IMR-90 (cell line): ENCODE results near the gene KRTAP5-6. TPM values are rescaled to one million over a fixed set of nuclear protein-coding genes. Genes with fewer than 3 reads are reported as not detected.

ENCODE experiments used
- ATAC-seq: fragments of 200-7000 bp; cut with Tn5 transposase; 2 replicates; pipeline ENCODE4 v1.9.1; 2020; ENCODE audit warnings: low read depth, mild to moderate bottlenecking, moderate library complexity
- BruUV-seq: library from RNA; stranded (reverse); fragments of 400-500 nt; replicated peaks from 2 replicates; lab custom pipeline; 2021; lab: Mats Ljungman, UMichigan
- CTCF ChIA-PET: fragments of 300-600 bp; formaldehyde crosslinking; extraction: SDS; loops from one replicate; lab custom pipeline; 2021; ENCODE audit warnings: antibody characterized with exemption; lab: Yijun Ruan, JAX
- POLR2A ChIA-PET: fragments of 300-600 bp; sonication (Branson Sonifier 250); formaldehyde crosslinking; loops from one replicate; lab custom pipeline; 2022; ENCODE audit warnings: antibody characterized with exemption; ENCODE audit not compliant: unreplicated experiment; lab: Charles Lee
- DNase-seq: peaks from one replicate; pipeline ENCODE4 v3.0.0; 2013
- H2AFZ ChIP-seq: replicated peaks from 2 replicates; pipeline ENCODE3; 2013; ENCODE audit warnings: low read length, mild to moderate bottlenecking; ENCODE audit not compliant: poor library complexity
- H2AK5ac ChIP-seq: 2 replicates; pipeline ENCODE4 v1.6.1; 2013; ENCODE audit warnings: low read depth, low read length, inconsistent platforms
- H2AK9ac ChIP-seq: replicated peaks from 2 replicates; pipeline ENCODE3; 2013; ENCODE audit warnings: mild to moderate bottlenecking, low read depth, low read length, moderate library complexity; ENCODE audit not compliant: poor library complexity
- H2BK120ac ChIP-seq: 2 replicates; pipeline ENCODE4 v1.6.1; 2013; ENCODE audit warnings: low read depth, low read length, inconsistent platforms
- H2BK15ac ChIP-seq: 3 replicates; pipeline ENCODE4 v1.6.1; 2013; ENCODE audit warnings: low read depth, low read length, inconsistent platforms
- H2BK20ac ChIP-seq: 2 replicates; pipeline ENCODE4 v1.6.1; 2013; ENCODE audit warnings: low read depth, mild to moderate bottlenecking, inconsistent platforms, low read length, moderate library complexity
- H2BK5ac ChIP-seq: 2 replicates; pipeline ENCODE4 v1.6.1; 2013; ENCODE audit warnings: mild to moderate bottlenecking, low read depth, low read length, inconsistent platforms; ENCODE audit not compliant: poor library complexity, severe bottlenecking
- H3K14ac ChIP-seq: replicated peaks from 2 replicates; pipeline ENCODE4 v1.6.1; 2013; ENCODE audit warnings: low read depth, low read length, inconsistent platforms
- H3K18ac ChIP-seq: 2 replicates; pipeline ENCODE4 v1.6.1; 2013; ENCODE audit warnings: low read depth, low read length, control low read depth
- H3K23ac ChIP-seq: 2 replicates; pipeline ENCODE4 v1.6.1; 2013; ENCODE audit warnings: low read depth, low read length, inconsistent platforms
- H3K27ac ChIP-seq: 2 replicates; pipeline ENCODE4 v1.5.1; 2013; ENCODE audit warnings: mild to moderate bottlenecking, control low read depth, low read length; ENCODE audit not compliant: insufficient read depth
- H3K27me3 ChIP-seq: 2 replicates; pipeline ENCODE4 v1.6.1; 2013; ENCODE audit warnings: low read length; ENCODE audit not compliant: control insufficient read depth, insufficient read depth
- H3K36me3 ChIP-seq: 2 replicates; pipeline ENCODE4 v1.6.1; 2013; ENCODE audit warnings: low read length, mixed read lengths; ENCODE audit not compliant: control insufficient read depth, insufficient read depth
- H3K4ac ChIP-seq: 2 replicates; pipeline ENCODE4 v1.6.1; 2013; ENCODE audit warnings: low read depth, low read length, inconsistent platforms
- H3K4me1 ChIP-seq: 2 replicates; pipeline ENCODE4 v1.6.1; 2013; ENCODE audit warnings: low read length, mixed read lengths; ENCODE audit not compliant: control insufficient read depth, insufficient read depth
- H3K4me2 ChIP-seq: 2 replicates; pipeline ENCODE4 v1.6.1; 2013; ENCODE audit warnings: low read depth, mild to moderate bottlenecking, control low read depth, low read length, moderate library complexity
- H3K4me3 ChIP-seq: 2 replicates; pipeline ENCODE4 v1.5.1; 2013; ENCODE audit warnings: low read depth, mild to moderate bottlenecking, control low read depth, low read length, moderate library complexity; ENCODE audit not compliant: insufficient read depth
- H3K56ac ChIP-seq: 2 replicates; pipeline ENCODE4 v1.6.1; 2013; ENCODE audit warnings: low read length, inconsistent platforms; ENCODE audit not compliant: insufficient read depth; ENCODE audit errors: extremely low read depth
- H3K79me1 ChIP-seq, 2 experiments: 2 replicates each; pipeline ENCODE4 v1.6.1; 2013; ENCODE audit warnings: low read length in 2 of 2, inconsistent platforms in 1 of 2, low read depth in 1 of 2
- H3K9ac ChIP-seq: 2 replicates; pipeline ENCODE4 v1.6.1; 2013; ENCODE audit warnings: low read depth, low read length, control low read depth
- H3K9me1 ChIP-seq: 2 replicates; pipeline ENCODE4 v1.6.1; 2013; ENCODE audit warnings: low read length, inconsistent platforms; ENCODE audit not compliant: insufficient read depth
- H3K9me3 ChIP-seq: 2 replicates; pipeline ENCODE4 v1.6.1; 2013; ENCODE audit warnings: low read length; ENCODE audit not compliant: control insufficient read depth, insufficient read depth
- H4K20me1 ChIP-seq: 2 replicates; pipeline ENCODE4 v1.6.1; 2013; ENCODE audit warnings: low read length, inconsistent platforms; ENCODE audit not compliant: insufficient read depth
- H4K5ac ChIP-seq: 2 replicates; pipeline ENCODE4 v1.6.1; 2013; ENCODE audit warnings: mild to moderate bottlenecking, low read depth, low read length, control low read depth
- H4K8ac ChIP-seq, 2 experiments: 2 replicates each; pipeline ENCODE4 v1.6.1; 2013; ENCODE audit warnings: low read depth in 2 of 2, low read length in 2 of 2, control low read depth in 1 of 2, inconsistent platforms in 1 of 2
- H4K91ac ChIP-seq: 2 replicates; pipeline ENCODE4 v1.6.1; 2013; ENCODE audit warnings: low read depth, low read length, inconsistent platforms; ENCODE audit not compliant: insufficient read depth
- BHLHE40 ChIP-seq: fragments of 150-350 bp; IDR thresholded peaks from 2 replicates; pipeline ENCODE4 v1.6.1; 2016; ENCODE audit warnings: mild to moderate bottlenecking, low read depth, low read length
- FOS ChIP-seq: fragments of 150-350 bp; IDR thresholded peaks from 2 replicates; pipeline ENCODE4 v1.6.1; 2016; ENCODE audit warnings: low read depth, low read length
- MAZ ChIP-seq: IDR thresholded peaks from 2 replicates; pipeline ENCODE4 v1.6.1; 2012; ENCODE audit warnings: low read depth, mild to moderate bottlenecking, low read length, improper control_type of control experiment, moderate library complexity, borderline replicate concordance
- RAD21 ChIP-seq: IDR thresholded peaks from 2 replicates; pipeline ENCODE4 v1.6.1; 2012; ENCODE audit warnings: low read length, improper control_type of control experiment
- SMC3 ChIP-seq: fragments of 150-350 bp; IDR thresholded peaks from 2 replicates; pipeline ENCODE4 v1.6.1; 2016; ENCODE audit warnings: low read depth, mild to moderate bottlenecking, antibody characterized with exemption, low read length, moderate library complexity
- USF2 ChIP-seq: fragments of 150-350 bp; IDR thresholded peaks from 2 replicates; pipeline ENCODE4 v1.6.1; 2017; ENCODE audit warnings: mild to moderate bottlenecking, antibody characterized with exemption, low read length, low read depth
- WGBS, 2 experiments: methylation state at CpG; one replicate each; pipeline versions ENCODE4 v1.1.5 to v1.1.7; 2013; ENCODE audit warnings: missing lambda C conversion rate in 2 of 2; ENCODE audit not compliant: insufficient read length in 1 of 2; ENCODE audit errors: extremely low coverage in 2 of 2; 5-methylcytosine and 5-hydroxymethylcytosine counted together
- dilution Hi-C: fragments of 300-500 bp; cut with HindIII; formaldehyde crosslinking; loops from one replicate; pipeline ENCODE4 v1.14.3; 2018; ENCODE audit warnings: low sequenced_read_pairs; ENCODE audit not compliant: unreplicated experiment
- in situ Hi-C: fragments of 300-500 bp; cut with MboI; formaldehyde crosslinking; loops from 3 replicates; pipeline ENCODE4 v1.14.3; 2019; ENCODE audit warnings: low sequenced_read_pairs, inconsistent platforms, mixed read lengths
- intact Hi-C: fragments of 100-400 bp; cut with micrococcal nuclease; formaldehyde crosslinking; loops from 2 replicates; pipeline ENCODE4 v1.10.0; 2022
- polyA plus RNA-seq, 3 experiments: library from polyadenylated mRNA; depleted of rRNA; stranded (reverse); fragments of >200 nt; gene quantifications; 2 replicates each; pipeline ENCODE4 v1.2.3, GENCODE V29; 2012; ENCODE audit warnings: low replicate concordance in 1 of 3
- total RNA-seq: library from RNA; depleted of rRNA; stranded (reverse); fragments of >200 nt; gene quantifications from 2 replicates; pipeline ENCODE4 v1.2.3, GENCODE V29; 2012
- TF ChIP-seq, protein P1 (sequence below): conservative IDR thresholded peaks from 2 replicates; pipeline ENCODE4 v1.5.1; 2012; ENCODE audit warnings: mild to moderate bottlenecking, low read depth, low read length, improper control_type of control experiment
- TF ChIP-seq, protein P2 (sequence below): fragments of 150-350 bp; IDR thresholded peaks from 2 replicates; pipeline ENCODE4 v1.6.1; 2016; ENCODE audit warnings: low read depth, mild to moderate bottlenecking, low read length, moderate library complexity, borderline replicate concordance

The KRTAP5-6 gene
- total and polyA plus RNA-seq, 2 of the 4 experiments (the other 2 are of a cell fraction): not detected

- H2AK9ac ChIP-seq: peak overlapping the region; percentile 56
- no peak overlapping the region for H4K5ac ChIP-seq
- no peaks in the 10 kb centered on the region for H3K9me1 ChIP-seq
- no peak overlapping the region for H2BK15ac ChIP-seq
- no peak overlapping the region for H3K4me2 ChIP-seq
- ATAC-seq: peak; percentile 97
- H3K27me3 ChIP-seq: peaks cover 55% of the 10 kb centered on the region
- intact Hi-C loops: loop anchor here (1.0 kb wide), 1 partner anchor 138 kb away; no protein-coding TSS in a partner anchor
- no peak overlapping the region for H3K9ac ChIP-seq
- no peak overlapping the region for H2BK120ac ChIP-seq
- no TSS peak for BruUV-seq
- WGBS, 2 experiments: 72% methylated on average over 5 of the region's 45 CpGs; no CpG with 5 or more reads in 1 of the 2 experiments
- no peak overlapping the region for H2AK5ac ChIP-seq
- no peak overlapping the region for H4K8ac ChIP-seq
- no peaks in the 10 kb centered on the region; the same call in 1 of the 2 replicates for H3K9me3 ChIP-seq
- peak; percentile 61 for DNase-seq
- no peaks in the 10 kb centered on the region for H4K20me1 ChIP-seq
- H3K18ac ChIP-seq: no peak overlapping the region
- no peak overlapping the region for H3K14ac ChIP-seq
- no peak overlapping the region for H3K23ac ChIP-seq
- no peak overlapping the region for H3K4ac ChIP-seq
- H3K4me1 ChIP-seq: peaks cover 1% of the 10 kb centered on the region; the same call in 1 of the 2 replicates
- ChIA-PET POLR2A (no interaction called here), CTCF (interaction anchor here (0.6 to 3.2 kb wide), 20 partner anchors 9 to 462 kb away, joined by 3 to 54 read pairs (median 4); partner anchors contain the start of genes H19 and SYT8)
- H2BK5ac ChIP-seq: no peak overlapping the region
- H2BK20ac ChIP-seq: no peak overlapping the region
- peak; percentile 93 for TF ChIP-seq MAZ
- TF ChIP-seq, protein P1, sequence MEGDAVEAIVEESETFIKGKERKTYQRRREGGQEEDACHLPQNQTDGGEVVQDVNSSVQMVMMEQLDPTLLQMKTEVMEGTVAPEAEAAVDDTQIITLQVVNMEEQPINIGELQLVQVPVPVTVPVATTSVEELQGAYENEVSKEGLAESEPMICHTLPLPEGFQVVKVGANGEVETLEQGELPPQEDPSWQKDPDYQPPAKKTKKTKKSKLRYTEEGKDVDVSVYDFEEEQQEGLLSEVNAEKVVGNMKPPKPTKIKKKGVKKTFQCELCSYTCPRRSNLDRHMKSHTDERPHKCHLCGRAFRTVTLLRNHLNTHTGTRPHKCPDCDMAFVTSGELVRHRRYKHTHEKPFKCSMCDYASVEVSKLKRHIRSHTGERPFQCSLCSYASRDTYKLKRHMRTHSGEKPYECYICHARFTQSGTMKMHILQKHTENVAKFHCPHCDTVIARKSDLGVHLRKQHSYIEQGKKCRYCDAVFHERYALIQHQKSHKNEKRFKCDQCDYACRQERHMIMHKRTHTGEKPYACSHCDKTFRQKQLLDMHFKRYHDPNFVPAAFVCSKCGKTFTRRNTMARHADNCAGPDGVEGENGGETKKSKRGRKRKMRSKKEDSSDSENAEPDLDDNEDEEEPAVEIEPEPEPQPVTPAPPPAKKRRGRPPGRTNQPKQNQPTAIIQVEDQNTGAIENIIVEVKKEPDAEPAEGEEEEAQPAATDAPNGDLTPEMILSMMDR: peak; percentile 94
- no peak for TF ChIP-seq FOS
- TF ChIP-seq RAD21: peak; percentile 93
- peak; percentile 90 for TF ChIP-seq SMC3
- TF ChIP-seq, protein P2, sequence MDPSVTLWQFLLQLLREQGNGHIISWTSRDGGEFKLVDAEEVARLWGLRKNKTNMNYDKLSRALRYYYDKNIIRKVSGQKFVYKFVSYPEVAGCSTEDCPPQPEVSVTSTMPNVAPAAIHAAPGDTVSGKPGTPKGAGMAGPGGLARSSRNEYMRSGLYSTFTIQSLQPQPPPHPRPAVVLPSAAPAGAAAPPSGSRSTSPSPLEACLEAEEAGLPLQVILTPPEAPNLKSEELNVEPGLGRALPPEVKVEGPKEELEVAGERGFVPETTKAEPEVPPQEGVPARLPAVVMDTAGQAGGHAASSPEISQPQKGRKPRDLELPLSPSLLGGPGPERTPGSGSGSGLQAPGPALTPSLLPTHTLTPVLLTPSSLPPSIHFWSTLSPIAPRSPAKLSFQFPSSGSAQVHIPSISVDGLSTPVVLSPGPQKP: no peak
- TF ChIP-seq BHLHE40: no peak; the same call in 1 of the 2 replicates
- TF ChIP-seq USF2: no peak
- dilution Hi-C loops: no loop called here
- H3K36me3 ChIP-seq: no peaks in the 10 kb centered on the region
- H2AFZ ChIP-seq: peak overlapping the region; percentile 87
- no peak overlapping the region for H3K27ac ChIP-seq
- H3K56ac ChIP-seq: no peak overlapping the region
- no peaks in the 10 kb centered on the region for H3K79me1 ChIP-seq
- no peak overlapping the region for H4K91ac ChIP-seq
- no peak overlapping the region for H3K4me3 ChIP-seq
- in situ Hi-C loops: no loop called here
These were observed 2.7 kb upstream of the KRTAP5-6 start for GRCh38 chr11:1694064-1694845.
